DMS53 treated with DMSO at 0.1 percent for 48 hours (cell line): ENCODE measurements around the gene HEXIM2.
"Not testable (repeated sequence)": the region's sequence is repeated elsewhere in the genome, so short reads cannot be mapped to it uniquely, and the experiment has no call there.

Source experiments
- DNase-seq: peaks from one replicate; lab custom pipeline; 2025; ENCODE audit not compliant: unreplicated experiment; lab: John Stamatoyannopoulos, UW

Gene HEXIM2

GRCh38 chr17:45168991-45169752 lies 7.5 kb downstream of the HEXIM2 start:
- no peak for DNase-seq

GRCh38 chr17:45170280-45170930 lies 8.7 kb downstream of the HEXIM2 start:
- no peak for DNase-seq

DNA sequence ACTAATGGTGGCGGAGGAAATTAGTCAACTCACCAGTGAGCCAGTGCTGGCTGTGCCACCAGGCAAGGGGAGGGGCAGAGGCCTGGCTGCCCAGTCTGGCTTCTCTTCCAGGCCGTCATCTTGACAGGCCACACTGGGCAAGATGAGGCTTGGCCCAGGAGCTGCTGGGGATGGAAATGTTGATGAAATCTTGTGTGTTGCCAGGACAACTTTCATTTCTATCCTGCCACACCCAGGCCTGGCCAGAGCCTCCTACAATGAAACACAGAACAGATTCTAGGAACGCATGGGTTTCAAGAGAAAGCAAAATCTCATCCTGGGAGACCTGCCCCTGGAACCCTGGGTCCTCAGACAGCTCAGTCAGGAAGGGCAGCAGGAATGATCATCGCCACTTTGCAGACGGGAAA lies 9.3 kb downstream of the HEXIM2 start:
- no peak for DNase-seq

DNA sequence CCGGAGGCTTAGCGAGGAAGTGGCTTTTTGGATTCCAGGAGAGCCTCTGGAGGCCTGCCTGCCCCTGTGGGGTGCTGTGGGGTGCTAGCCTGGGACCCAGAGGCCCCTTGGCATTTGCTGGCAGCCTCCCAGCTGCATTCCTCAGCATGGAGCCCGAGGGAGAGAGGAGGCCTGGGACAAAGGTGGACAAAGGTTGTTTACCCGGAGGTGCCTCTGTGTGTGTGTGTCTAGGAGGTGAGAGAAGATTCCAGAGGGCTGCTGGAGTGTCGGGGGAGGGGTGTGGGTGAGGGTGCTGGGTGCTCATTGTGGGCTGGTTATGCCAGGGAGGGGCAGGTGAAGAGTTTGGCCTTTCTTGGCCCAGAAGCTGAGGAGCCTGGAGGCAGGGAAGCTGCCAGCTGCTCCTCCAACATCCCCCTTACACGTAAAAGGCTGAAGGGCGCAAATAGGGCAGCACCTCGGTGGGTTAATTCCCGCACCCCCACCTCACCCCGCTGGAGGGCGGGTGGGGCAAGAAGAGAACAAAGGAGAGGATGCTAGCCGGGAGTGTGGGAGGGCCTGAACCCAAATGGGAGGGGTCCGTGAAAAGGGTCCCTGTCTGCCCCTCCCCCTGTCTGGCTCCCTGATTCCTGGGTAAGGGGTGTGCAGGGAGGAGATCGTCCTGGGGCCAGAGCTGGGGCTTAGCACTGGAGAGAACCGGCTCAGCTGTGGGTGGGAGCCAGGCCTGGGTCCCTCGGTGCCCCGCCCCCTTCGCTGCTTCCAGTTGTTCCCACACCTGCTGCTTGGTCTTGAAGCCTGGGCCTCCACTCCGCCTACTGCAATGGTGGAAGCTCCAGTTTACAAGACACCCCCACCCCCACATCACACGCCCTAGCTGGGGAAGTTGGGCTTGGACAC lies 9.9 kb downstream of the HEXIM2 start:
- no peak for DNase-seq

- DNase-seq, result no peak
Observed at GRCh38 chr17:45172232-45172540, 10.5 kb downstream of the HEXIM2 start.

- DNase-seq, result no peak
Observed at GRCh38 chr17:45172541-45173286, 11.0 kb downstream of the HEXIM2 start.

GRCh38 chr17:45175759-45176115 lies 14.1 kb downstream of the HEXIM2 start:
- no peak for DNase-seq

DNA sequence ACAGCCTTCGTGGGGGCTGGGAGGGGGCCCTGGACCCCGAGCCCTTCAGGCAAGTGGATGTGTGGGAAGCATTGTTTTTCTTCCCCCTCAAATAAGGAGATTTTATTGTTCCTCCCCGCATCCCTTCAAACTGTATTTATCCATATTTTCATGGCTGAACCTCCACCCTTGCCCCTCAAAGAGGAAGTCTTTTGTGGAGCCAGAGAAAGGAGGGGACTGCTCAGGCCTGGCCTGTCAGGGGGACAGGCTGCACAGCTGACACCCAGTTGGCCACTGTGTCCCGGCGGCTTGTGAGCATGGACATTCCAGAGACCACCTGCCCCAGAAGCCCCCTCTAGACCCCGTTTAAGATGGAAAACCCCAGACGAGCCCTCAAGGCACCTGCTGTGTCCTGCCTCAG lies 15.9 kb downstream of the HEXIM2 start:
- DNase-seq, result no peak

- DNase-seq, result no peak
Observed at GRCh38 chr17:45184144-45184543, 22.5 kb downstream of the HEXIM2 start.

- DNase-seq, result no peak
Observed at GRCh38 chr17:45186801-45187354, 25.2 kb downstream of the HEXIM2 start.

GRCh38 chr17:45189009-45189408 lies 27.3 kb downstream of the HEXIM2 start:
- no peak for DNase-seq

GRCh38 chr17:45190503-45191255 lies 29.0 kb downstream of the HEXIM2 start:
- DNase-seq, result no peak

DNA sequence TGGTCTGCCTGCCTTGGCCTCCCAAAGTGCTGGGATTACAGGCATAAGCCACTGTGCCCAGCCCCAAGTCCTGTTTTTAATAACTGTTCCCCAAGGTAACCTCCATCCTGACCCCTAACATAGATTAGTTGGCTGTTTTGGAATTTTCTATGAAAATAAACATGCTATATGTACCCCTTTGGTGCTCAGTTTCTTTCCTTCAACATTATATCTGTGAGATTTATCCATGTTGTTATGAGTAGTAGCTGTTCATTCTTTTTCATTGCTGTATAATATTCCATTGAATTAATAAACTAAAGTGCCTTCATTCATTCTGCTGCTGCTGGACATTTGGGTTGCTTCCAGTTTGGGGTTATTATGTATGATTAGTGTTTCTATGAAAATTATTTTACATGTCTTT lies 33.7 kb downstream of the HEXIM2 start:
- DNase-seq, result no peak

GRCh38 chr17:45197108-45197507 lies 35.4 kb downstream of the HEXIM2 start:
- DNase-seq, result no peak

- peak; percentile 88 for DNase-seq
Observed at GRCh38 chr17:45197555-45198334, 36.1 kb downstream of the HEXIM2 start.

- DNase-seq, result no peak
Observed at GRCh38 chr17:45200701-45201100, 39.0 kb downstream of the HEXIM2 start.

GRCh38 chr17:45201457-45201856 lies 39.8 kb downstream of the HEXIM2 start:
- no peak for DNase-seq

DNA sequence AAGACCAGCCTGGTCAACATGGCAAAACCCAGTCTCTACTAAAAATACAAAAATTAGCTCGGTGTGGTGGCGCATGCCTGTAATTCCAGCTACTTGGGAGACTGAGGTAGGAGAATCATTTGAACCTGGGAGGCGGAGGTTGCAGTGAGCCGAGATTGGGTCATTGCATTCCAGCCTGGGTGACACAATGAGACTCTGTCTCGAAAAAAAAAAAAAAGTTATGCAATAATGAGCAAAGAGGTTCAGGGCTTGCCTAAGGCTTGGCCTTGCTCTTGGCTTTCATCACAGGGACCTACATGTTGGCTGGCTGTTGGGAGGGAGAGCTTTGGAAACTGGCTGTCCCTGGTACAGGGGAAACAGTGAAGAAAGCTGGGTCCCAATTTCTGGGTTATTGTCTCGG lies 40.2 kb downstream of the HEXIM2 start:
- not testable (repeated sequence) for DNase-seq

DNA sequence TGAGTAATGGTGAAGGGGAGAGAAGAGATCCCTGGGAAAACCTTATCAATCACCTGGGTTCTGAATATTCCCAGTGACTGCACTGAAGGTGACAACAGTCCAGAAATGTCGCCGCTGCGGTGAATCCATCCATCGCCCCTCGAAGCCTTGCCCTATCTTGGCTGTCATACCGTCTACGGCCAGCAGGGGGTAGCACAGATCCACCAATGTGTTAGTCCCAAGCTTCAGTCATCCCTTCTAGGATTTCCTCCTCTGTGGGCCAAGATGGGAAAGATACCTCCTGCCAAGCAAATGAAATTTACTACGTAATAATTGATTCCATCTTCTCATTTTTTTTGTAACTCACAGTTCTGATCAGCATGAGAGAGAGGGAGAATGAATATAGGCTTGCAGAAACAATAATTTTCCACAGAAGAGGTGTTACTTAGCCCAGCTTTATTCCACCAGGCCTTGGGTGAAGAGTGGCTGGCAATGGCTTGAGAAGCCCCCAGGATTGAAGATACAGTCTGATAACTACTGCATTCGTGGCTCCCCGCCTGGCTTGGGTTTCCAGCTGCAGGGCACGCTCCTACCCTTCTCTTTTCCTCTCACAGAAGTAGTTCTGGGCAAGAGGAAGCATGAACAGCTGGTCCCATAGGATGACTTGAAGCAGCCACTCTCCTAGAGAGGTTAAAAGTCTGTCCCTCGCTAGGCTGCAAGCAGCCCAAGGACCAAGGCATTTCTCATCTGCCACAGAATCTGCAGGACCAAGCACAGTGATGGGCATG lies 57.4 kb downstream of the HEXIM2 start:
- DNase-seq, result peak; percentile 86
